ENCODE results near the gene COL8A1.
"Not testable (repeated sequence)": the region's sequence is repeated elsewhere in the genome, so short reads cannot be mapped to it uniquely, and the experiment has no call there.

Gene COL8A1

DNA sequence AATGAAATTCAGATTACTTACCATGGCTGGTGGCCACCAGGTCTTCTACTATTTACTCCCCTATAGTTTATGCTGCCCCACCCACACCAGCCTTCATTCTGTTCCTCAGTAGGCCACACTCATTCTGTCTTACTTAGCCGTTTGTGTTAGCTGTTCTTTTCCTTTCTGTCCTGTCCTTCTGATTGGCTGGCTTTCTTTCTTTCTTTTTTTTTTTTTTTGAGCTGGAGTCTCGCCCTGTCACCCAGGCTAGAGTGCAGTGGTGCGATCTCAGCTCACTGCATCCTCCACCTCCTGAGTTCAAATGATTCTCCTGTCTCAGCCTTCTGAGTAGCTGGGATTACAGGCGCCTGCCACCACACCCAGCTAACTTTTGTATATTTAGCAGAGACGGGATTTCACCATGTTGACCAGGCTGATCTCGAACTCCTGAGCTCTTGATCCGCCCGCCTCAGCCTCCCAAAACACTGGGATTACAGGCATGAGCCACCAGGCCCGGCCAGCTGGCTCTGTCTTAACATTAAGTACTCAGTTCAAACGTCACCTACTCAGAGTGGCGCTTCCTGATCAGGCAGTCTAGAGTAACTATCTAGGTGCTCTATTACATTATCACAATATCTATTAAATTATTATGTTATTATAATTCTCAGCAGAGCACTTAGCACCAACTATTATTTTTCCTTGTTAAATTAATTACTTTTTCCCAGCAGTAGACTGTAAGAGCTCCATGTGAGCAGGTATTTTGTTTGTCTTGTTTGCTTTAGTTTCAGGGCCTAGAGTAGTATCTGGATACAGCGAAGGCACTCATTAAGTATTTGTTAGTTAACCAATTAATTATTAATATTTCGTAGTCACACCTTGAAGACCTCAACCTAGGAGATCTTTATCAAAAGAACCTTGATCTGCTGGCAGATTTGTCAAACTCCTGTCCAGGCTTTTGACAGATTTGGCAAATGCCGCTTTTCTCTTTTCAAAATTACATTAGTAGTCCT, 185.6 kb downstream of the COL8A1 start:
- in situ Hi-C loops (cut with MboI; ENCODE audit: low pct_unique_long_range_greater_than_20kb, low sequenced_read_pairs), result no loop called here
- no peak for DNase-seq

DNA sequence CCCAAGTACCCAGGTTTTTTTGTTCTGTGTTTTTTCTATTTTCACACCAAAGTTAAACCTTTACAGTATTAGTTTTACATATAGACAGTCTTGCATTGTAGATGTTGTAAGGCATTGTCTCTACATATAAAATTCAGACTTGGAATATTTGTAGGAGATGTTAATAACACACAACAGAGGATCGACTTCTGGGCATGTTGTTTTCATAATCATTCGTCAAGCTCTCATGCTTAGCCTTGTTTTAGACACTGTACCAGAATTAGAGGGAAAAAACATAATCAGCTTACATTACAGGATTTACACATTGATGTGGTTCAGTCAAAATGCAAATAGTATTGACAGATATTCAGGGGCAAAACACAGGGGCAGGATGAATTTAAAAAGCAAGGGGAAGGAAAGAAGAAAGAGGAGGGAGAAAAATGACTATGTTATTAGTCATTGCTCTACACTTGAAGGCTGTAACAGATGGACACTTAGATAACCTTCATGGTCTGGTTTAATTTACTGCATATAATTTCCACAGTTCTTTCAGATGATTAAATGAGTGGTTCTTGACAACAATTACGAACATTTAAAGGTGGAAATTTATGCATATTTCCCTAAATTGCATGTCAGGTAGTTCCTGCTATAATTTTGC, 186.7 kb downstream of the COL8A1 start:
- in situ Hi-C loops (cut with MboI; ENCODE audit: low pct_unique_long_range_greater_than_20kb, low sequenced_read_pairs), result no loop called here
- DNase-seq, result peak; percentile 25

DNA sequence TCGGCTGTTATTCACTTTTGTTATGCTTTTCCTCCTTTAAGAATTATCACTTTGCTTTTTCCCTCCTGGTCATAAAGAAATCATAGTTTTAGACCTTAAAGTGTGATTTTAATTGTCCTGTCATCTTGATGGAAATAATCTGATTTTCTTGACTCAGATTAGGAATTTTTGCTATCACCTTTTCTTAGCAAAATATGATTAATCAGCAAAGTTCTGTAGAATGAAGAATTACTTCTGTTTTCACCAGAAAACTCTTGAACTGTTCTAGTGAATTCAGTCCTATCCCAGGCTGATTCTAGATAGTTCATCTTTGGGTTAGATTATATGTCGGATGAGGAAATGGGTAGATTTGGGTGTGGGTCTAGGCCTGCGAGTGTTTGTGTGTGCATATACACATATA, 191.4 kb downstream of the COL8A1 start:
- in situ Hi-C loops (cut with MboI; ENCODE audit: low pct_unique_long_range_greater_than_20kb, low sequenced_read_pairs), result loop anchor here (10.0 kb wide), 1 partner anchor 425 kb away; no protein-coding TSS in a partner anchor
- DNase-seq, result no peak

DNA sequence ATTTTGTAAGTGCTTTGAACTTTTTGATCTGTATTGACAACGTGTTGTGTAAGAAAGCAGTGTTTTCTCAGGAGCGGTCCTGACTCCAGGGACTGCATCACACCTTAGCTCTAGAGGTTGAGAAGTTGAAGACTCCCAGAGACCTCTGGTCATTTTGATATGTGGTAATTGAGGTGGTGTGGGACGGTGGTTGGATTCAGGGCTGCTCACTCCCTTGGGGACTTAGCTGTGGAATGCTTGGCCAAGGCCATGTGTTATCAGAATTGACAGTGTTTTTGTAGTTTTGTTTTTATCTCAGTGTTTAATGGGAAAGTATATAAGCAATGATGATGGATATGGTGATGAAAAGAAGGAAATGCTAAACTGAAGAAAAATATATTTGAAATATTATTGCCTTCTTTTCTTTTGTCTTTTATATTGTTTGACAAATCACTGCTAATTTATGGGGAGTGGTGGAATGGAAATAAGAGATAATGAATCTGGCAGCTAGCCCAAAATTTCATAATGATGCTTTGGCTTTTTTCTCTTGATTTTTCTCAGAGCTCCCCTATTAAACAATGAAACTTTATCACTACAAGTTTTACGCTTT, 195.3 kb downstream of the COL8A1 start:
- in situ Hi-C loops (cut with MboI; ENCODE audit: low pct_unique_long_range_greater_than_20kb, low sequenced_read_pairs), result loop anchor here (10.0 kb wide), 1 partner anchor 421 kb away; no protein-coding TSS in a partner anchor
- DNase-seq, result no peak

DNA sequence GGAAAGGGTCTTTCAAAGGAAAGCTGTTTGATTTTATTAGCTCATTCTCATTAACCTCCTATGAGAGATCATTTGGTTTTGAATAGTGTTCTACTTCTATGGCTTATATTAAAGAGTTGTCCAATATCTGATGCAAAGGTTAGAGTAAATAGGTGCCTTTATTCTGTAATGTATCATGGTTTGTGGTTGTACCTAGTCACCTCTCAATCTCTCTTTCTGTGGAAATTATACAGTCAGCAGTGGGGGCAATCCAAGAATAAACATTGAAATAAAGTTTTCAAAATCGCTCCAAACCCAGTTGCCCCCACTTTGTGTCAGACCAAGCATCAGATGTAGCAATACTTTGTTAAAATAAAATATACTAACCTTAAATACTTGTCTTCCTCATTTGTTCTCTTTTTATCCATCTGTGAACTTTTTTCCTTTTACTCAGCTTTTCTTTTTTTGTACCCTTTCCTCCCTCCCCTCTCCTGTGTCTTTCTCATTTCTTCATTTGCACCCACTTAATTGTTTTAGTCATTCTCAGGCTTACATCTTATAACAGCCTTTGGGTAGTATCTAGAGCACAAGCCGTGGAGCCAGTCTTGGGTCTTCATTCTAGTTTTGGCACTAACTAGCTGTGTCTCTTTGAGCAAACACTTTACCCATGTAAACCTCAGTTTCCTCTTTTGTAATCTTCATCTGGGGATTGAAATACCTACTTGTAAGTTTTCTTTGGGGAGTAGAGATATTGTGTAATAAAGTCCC, 196.0 kb downstream of the COL8A1 start:
- in situ Hi-C loops (cut with MboI; ENCODE audit: low pct_unique_long_range_greater_than_20kb, low sequenced_read_pairs), result loop anchor here (10.0 kb wide), 1 partner anchor 420 kb away; no protein-coding TSS in a partner anchor
- no peak for DNase-seq

DNA sequence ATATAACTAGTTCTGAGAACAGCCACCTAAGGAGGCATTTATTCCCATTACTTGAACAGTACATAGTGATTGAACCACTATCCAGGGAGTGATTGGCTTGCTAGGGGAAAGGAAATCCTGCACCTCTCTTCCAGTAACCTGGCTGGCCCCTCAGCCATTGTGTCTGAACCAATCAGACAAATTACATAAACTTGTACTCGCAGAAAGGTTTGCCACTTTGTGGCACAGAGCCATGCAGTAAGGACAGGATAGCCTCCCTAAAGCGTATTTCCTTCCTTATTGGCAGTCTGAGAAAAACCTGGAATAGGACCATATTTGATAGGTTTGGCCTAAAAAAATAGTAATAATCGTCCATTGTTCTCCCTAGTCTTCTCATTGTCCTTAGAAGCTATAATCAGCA, 198.3 kb downstream of the COL8A1 start:
- no peak for DNase-seq
- in situ Hi-C loops (cut with MboI; ENCODE audit: low pct_unique_long_range_greater_than_20kb, low sequenced_read_pairs), result loop anchor here (10.0 kb wide), 1 partner anchor 418 kb away; no protein-coding TSS in a partner anchor

DNA sequence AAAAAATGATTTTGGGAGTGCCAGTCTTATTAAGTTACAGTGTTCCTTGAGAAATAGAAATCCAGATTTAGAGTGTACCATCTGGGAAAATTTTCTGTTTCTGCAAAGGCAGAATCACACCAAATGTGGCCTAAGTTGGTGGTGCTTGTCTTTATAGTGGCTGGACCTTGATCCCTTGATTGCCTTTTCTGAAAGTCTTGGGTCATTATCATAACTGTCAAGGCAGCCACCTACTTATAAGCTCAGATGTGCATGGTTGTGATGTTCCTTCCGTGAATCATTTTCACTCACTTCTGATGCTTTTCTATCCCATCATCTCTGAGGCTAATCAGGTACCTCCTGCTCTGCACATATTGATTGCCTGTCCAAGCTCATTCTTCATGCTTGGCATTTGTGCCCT, 199.3 kb downstream of the COL8A1 start:
- in situ Hi-C loops (cut with MboI; ENCODE audit: low pct_unique_long_range_greater_than_20kb, low sequenced_read_pairs), result loop anchor here (10.0 kb wide), 1 partner anchor 417 kb away; no protein-coding TSS in a partner anchor
- no peak for DNase-seq

DNA sequence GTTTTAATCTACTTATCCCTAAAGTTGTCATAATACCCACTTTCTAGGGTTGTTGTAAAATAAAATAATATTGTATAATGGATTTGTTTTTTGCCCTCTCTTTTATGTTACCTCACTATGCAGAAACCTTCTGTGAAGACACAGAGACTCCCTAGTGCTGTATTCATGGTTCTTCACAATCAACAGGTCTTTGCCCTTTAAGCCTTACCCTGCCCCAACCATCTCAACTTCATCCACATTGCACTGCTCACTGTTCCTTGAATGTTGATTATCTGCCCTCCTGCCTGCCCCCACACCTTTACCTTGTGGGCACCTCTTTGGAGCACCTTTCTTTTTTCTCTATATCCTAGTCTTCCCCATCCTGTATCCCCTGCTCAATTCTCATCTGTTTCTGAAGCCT, 200.4 kb downstream of the COL8A1 start:
- no peak for DNase-seq

DNA sequence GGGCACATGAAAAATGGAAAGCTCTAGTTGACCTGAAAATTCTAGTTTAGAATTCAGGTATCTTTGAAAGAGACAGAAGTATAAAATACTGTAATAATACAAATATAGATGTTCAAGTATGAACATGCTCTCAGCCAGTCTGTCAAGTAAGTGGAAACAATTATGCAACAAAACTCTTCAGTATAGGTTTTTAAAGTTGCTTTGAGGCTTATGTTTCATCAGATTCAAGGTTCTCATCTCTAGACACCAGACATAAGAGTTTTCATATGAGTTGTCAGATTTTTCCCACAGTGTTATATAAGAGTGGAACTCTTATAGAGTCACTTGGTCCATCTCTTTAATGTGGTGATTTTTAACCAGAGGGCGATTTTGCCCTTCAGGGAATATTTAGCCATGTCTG, 201.2 kb downstream of the COL8A1 start:
- DNase-seq, result no peak

More for the DNA sequence above, 200.4 kb downstream of the COL8A1 start:
- in situ Hi-C loops (cut with MboI; ENCODE audit: low pct_unique_long_range_greater_than_20kb, low sequenced_read_pairs), result loop anchor here (10.0 kb wide), 1 partner anchor 416 kb away; no protein-coding TSS in a partner anchor

DNA sequence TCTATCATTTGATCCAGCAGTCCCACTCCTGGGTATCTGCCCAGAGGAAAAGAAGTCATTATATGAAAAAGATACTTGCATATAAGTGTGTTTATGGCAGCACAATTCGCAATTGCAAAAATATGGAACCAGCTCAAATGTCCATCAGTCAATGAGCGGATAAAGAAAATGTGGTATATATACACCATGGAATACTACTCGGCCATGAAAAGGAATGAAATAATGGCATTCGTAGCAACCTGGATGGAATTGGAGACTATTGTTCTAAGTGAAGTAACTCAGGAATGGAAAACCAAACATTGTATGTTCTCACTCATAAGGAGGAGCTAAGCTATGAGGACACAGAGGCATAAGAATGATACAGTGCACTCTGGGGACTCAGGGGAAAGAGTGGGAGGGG, 203.6 kb downstream of the COL8A1 start:
- in situ Hi-C loops (cut with MboI; ENCODE audit: low pct_unique_long_range_greater_than_20kb, low sequenced_read_pairs); DNase-seq: not testable (repeated sequence)

More for the DNA sequence above, 201.2 kb downstream of the COL8A1 start:
- in situ Hi-C loops (cut with MboI; ENCODE audit: low pct_unique_long_range_greater_than_20kb, low sequenced_read_pairs), result loop anchor here (10.0 kb wide), 1 partner anchor 415 kb away; no protein-coding TSS in a partner anchor

DNA sequence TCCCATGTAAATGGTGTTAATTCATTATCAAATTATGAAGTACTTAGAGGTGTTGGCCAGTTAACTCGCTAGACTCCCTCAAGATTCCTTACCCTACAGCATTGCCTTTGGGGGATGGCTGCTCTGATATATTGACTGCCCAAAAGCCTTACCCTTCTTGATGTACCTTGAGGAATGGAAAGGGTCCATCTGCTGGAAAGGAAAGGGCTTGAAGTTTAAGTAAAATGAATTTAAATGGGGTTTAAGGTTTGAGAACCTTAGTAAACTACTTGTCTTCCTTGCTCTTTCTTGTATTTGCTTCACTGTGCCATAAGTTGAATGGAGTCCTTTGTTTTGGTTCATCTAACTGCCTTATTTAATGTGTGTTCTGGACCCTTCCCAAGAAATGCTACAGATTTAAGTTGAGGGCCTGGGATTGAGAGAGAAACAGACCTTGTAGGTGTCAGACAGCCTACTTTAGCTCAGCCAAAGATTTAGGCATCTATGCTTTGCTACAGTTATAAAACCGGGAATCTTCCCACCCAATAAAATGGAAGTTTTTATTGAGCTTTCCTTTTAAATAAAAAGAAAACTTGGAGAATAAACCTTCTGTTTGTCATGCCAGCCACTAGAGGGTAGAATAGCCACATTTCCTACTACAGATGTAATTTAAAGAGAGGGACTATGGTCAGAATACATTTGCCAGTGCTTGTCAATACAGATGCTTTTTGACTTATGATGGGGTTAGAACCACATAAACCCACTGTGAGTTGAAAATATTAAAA, 204.6 kb downstream of the COL8A1 start:
- DNase-seq, result peak; percentile 49
- in situ Hi-C loops (cut with MboI; ENCODE audit: low pct_unique_long_range_greater_than_20kb, low sequenced_read_pairs), result no loop called here

DNA sequence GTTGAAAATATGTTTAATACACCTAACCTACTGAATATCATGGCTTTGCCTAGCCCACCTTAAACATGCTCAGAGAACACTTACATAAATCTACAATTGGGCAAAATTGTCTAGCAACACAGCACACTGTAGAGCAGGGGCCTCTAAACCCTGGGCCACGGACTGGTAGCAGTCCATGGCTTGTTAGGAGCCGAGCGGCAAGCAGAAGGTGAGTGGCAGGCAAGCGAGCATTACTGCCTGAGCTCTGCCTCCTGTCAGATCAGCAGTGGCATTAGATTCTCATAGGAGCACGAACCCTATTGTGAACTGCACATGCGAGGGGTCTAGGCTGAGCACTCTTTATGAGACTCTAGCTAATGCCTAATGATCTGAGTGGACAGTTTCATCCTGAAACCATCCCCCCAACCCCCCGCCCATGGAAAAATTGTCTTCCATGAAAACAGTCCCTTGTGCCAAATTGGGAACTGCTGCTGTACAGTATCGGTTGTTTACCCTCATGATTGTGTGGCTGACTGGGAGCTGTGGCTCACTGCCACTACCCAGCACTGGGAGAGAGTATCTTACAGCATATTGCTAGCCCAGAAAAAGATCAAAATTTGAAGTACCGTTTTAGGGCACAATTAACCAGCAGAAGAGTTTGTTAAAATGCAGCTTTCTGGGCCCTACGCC, 205.3 kb downstream of the COL8A1 start:
- DNase-seq, result no peak
- in situ Hi-C loops (cut with MboI; ENCODE audit: low pct_unique_long_range_greater_than_20kb, low sequenced_read_pairs), result no loop called here

DNA sequence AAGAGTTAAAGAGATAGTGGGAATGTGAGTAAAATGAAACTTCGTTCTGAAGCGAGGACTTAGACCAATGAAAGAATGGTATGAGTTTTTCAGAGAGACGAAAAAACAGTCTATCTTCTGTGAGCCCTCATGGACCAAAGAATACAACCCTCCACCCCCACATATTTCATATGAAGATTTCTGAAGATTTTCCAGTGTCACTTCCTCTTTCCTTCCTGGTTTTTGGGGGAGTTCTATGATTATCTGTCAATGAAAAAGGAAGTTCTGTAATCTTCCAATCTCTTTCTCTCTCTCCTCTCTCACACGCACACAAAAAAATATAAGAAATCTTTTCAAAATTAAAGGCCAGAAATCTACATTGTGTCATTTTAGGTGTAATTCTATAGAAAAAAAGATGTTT, 206.9 kb downstream of the COL8A1 start:
- in situ Hi-C loops (cut with MboI; ENCODE audit: low pct_unique_long_range_greater_than_20kb, low sequenced_read_pairs), result no loop called here
- peak; percentile 83 for DNase-seq

DNA sequence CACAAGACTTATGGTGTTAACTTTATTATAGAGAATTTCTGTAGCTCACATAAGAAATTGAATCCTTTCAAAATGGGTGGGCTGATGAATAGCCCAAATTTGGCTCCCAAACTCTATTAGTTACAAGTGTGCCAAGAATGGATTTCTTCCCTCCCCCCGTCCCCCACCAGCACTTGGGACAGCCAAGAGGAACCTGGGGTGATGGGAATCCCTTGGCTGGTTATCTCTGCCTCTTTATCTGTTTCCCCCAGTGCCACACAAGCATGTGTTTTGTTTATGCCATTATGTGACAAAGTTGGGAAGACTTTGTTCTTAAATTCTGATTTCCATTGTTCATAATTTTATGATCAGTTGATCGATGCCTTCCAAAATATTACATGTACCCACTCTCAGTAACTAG, 207.6 kb downstream of the COL8A1 start:
- no peak for DNase-seq
- in situ Hi-C loops (cut with MboI; ENCODE audit: low pct_unique_long_range_greater_than_20kb, low sequenced_read_pairs), result no loop called here

DNA sequence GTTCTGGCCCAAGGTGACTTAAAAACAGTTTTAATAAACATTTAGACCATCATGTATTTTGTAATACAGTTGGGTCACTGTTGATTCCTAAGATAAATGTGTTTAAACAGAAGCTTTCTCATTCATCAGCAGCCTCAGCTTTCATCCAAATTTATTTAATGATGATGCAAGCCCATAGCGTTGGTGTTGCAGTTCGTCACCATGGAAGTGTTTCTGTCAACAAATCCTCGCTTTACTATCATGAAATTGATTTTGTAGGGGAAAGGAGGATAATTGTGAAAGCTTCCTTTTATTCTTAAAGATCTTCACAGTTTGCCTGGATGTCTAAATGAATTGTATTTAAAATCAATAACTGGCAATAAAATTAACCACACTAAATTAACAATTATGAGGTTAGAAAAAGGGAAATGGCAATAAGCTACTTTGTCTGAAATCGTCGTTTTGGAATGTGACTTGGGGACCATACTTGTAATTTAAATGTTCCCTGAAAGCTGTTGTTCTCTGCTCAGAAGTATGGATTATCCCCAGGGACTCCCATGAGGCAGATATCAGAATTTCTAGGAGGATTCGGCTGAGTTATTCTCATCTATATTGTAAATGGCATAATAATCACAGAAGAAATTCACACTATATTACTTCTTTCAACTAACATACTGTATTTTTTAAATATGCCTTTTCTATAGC, 208.2 kb downstream of the COL8A1 start:
- DNase-seq, result no peak
- in situ Hi-C loops (cut with MboI; ENCODE audit: low pct_unique_long_range_greater_than_20kb, low sequenced_read_pairs), result no loop called here

DNA sequence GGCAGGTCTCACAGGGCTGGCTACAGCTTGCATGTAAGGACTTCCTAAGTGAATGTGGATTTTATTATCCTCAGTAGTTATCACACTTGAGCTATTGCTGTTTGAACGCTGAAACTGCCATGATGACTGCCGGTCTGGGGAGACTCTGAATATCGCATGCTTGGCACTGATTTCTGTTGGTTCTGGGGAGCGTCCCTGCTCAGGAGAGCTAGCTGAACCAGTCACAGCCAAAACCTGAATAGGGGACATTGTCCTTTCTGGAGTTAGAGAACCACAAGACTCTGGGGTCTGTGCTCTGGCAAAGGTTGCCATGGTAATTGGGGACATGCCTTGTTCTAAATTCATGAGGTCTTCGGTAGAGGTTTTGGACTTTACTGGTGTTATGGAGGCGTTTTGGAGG, 210.0 kb downstream of the COL8A1 start:
- in situ Hi-C loops (cut with MboI; ENCODE audit: low pct_unique_long_range_greater_than_20kb, low sequenced_read_pairs), result no loop called here
- no peak for DNase-seq
